Measurements from ENCODE around the gene EPG5. TPM values are rescaled to one million over a fixed set of nuclear protein-coding genes. Genes with fewer than 3 reads are reported as not detected.

EPG5 gene
- total RNA-seq, 1 donor from 2014 or later = 40.3 TPM

- DNase-seq (ENCODE audit: low spot score) (no peak), ATAC-seq (no peak)
- intact Hi-C loops (cut with DNase I) = no loop called here
These were observed 165.6 kb downstream of the EPG5 start for GRCh38 chr18:45801416-45802004.

Other genes starting within 250 kb of the EPG5 start
- gene SLC14A1, start 243.1 kb downstream of the EPG5 start, total RNA-seq = 5.5 TPM
- gene SIGLEC15, start 141.7 kb downstream of the EPG5 start, total RNA-seq = 0.31 TPM
- 10.0 TPM for gene PSTPIP2, start 104.9 kb upstream of the EPG5 start, total RNA-seq
- 200 TPM for gene ATP5F1A, start 131.0 kb upstream of the EPG5 start, total RNA-seq
- gene HAUS1, start 137.1 kb upstream of the EPG5 start, total RNA-seq = 23.8 TPM